Measurements from ENCODE around the gene PTTG1IP.

DNA sequence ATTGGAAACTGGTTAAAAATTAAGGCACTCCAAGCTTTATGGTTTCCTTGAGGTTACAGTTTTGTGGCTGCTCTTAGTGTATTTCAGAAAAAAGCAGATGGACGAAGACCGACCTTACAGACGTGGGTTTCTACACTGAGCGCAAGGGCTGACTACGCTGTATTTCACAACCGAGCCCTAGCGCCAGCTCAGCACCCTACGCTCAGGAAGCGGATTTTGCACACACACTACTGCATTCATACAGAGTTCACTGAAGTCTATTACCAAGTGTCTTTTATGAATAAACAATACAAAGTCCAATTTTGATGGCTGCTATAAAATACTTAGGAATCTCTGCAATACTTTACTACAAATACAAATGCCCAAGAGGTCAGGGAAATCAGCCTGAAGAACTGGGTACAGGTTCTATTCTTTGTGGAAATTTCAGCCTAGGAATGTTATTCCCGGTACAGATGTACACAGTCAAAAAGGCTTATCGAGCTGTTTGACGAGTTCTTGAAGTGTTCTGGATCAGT is 23.8 kb downstream of the PTTG1IP start:
- TF ChIP-seq, protein P1, sequence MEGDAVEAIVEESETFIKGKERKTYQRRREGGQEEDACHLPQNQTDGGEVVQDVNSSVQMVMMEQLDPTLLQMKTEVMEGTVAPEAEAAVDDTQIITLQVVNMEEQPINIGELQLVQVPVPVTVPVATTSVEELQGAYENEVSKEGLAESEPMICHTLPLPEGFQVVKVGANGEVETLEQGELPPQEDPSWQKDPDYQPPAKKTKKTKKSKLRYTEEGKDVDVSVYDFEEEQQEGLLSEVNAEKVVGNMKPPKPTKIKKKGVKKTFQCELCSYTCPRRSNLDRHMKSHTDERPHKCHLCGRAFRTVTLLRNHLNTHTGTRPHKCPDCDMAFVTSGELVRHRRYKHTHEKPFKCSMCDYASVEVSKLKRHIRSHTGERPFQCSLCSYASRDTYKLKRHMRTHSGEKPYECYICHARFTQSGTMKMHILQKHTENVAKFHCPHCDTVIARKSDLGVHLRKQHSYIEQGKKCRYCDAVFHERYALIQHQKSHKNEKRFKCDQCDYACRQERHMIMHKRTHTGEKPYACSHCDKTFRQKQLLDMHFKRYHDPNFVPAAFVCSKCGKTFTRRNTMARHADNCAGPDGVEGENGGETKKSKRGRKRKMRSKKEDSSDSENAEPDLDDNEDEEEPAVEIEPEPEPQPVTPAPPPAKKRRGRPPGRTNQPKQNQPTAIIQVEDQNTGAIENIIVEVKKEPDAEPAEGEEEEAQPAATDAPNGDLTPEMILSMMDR (IDR thresholded peaks at IDR 0.05) = no peak
- TF ChIP-seq POLR2A (IDR thresholded peaks at IDR 0.05) = no peak

All from testis (tissue), 2 donors.